Urinary bladder (tissue), 4 donors: Measurements from ENCODE around the gene DAZAP1. TPM values are rescaled to one million over a fixed set of nuclear protein-coding genes. Genes with fewer than 3 reads are reported as not detected.
"Not testable (repeated sequence)": the region's sequence is repeated elsewhere in the genome, so short reads cannot be mapped to it uniquely, and the experiment has no call there.

ENCODE experiments used
- DNase-seq: peaks from one replicate; pipeline ENCODE4 v3.0.0-alpha.2; 2015; ENCODE audit errors: extremely low spot score
- H3K27ac ChIP-seq: one replicate; pipeline ENCODE4 v1.5.1; 2013; ENCODE audit warnings: low read depth, mild to moderate bottlenecking, moderate library complexity
- H3K36me3 ChIP-seq: one replicate; pipeline ENCODE4 v1.6.1; 2013; ENCODE audit warnings: mild to moderate bottlenecking, moderate library complexity; ENCODE audit not compliant: insufficient read depth
- H3K4me1 ChIP-seq: one replicate; pipeline ENCODE4 v1.6.1; 2013; ENCODE audit warnings: mild to moderate bottlenecking, moderate library complexity; ENCODE audit not compliant: insufficient read depth
- H3K4me3 ChIP-seq: one replicate; pipeline ENCODE4 v1.5.1; 2013; ENCODE audit warnings: low read depth, low read length
- WGBS: extraction: QIAGEN DNeasy Blood & Tissue Kit; methylation state at CpG from one replicate; pipeline ENCODE4 v1.1.7; 2013; 5-methylcytosine and 5-hydroxymethylcytosine counted together
- polyA plus RNA-seq: library from polyadenylated mRNA; stranded (reverse); fragments of 200-250 nt; gene quantifications from one replicate; pipeline ENCODE4 v1.2.3, GENCODE V29; 2013
- total RNA-seq: library from RNA; depleted of rRNA; stranded (reverse); fragments of >200 nt; gene quantifications from one replicate; pipeline ENCODE4 v1.2.3, GENCODE V29; 2014
- donor health status: healthy with polysubstance abuse.
- donor health status: healthy.

DAZAP1 gene
- total and polyA plus RNA-seq, 2 donors: 37.0 to 71.5 TPM

GRCh38 chr19:1417681-1418495 lies 10.5 kb downstream of the DAZAP1 start:
- no peak overlapping the region for H3K4me3 ChIP-seq
- no peak for DNase-seq
- 83% methylated on average over 30 of the region's 30 CpGs for WGBS
- peaks cover 3% of the 10 kb centered on the region for H3K4me1 ChIP-seq
- no peak overlapping the region for H3K27ac ChIP-seq
- H3K36me3 ChIP-seq: peaks cover 2% of the 10 kb centered on the region

DNA sequence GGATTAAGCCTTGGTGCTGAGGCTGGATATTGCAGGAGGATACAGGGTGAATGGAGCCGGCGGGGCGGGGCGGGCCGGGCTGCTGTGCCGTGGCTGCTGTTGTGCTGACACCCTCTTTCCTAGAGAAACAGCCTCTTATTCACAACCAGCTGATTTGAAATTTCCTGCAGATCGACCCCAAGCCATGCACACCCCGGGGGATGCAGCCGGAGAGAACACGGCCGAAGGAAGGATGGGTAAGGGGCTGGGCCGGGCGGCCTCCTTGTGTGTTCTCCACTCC lies 11.1 kb downstream of the DAZAP1 start:
- Histone ChIP-seq H3K27ac (no peak overlapping the region), H3K4me1 (peaks cover 3% of the 10 kb centered on the region), H3K4me3 (no peak overlapping the region), H3K36me3 (peaks cover 2% of the 10 kb centered on the region)
- DNase-seq: no peak
- WGBS: 87% methylated on average over 13 of the region's 13 CpGs

DNA sequence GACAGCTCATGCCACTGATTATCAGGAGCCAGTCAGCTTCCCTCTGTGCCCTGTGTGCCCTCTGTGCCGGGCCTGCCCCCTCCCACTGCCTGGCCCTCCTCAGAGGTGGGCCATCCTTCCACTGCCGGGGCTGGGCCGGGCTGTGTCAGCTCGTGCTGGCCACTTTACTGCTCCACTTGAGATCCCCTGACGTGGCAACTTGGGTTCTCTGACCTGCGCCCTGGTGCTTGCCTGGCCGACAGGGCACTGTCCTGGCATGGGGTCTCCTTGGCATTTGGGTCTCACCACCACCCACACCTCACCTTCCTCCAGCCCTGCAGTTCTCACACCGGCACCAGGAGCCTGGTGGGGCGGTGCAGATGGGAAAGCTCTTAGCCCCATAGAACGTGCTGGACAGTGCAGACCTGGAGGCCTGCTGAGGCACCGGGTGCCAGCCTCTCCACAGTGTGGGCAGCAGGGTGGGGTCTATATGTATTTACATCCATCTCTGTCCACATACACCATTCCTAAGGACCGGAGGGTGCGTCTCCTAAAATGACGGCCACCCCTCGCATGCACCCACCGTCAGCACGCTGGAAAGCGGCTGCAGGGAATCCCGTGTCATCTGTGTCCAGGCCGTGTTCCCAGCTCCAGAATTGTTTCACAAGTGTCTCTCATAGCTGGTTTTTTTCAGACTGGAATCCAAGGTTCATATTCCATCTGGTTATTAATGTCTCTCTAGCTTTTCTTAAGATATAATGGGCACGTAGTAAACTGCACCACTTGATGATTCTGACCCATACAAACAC lies 11.8 kb downstream of the DAZAP1 start:
- Histone ChIP-seq H3K36me3 (peaks cover 2% of the 10 kb centered on the region), H3K4me3 (no peak overlapping the region), H3K27ac (no peak overlapping the region), H3K4me1 (peaks cover 3% of the 10 kb centered on the region)
- DNase-seq: no peak
- WGBS: 82% methylated on average over 21 of the region's 21 CpGs

- WGBS: 94% methylated on average over 29 of the region's 43 CpGs
- not testable (repeated sequence) for DNase-seq
These were observed 12.7 kb downstream of the DAZAP1 start for GRCh38 chr19:1420085-1420484.

GRCh38 chr19:1420590-1420989 lies 13.2 kb downstream of the DAZAP1 start:
- no peak for DNase-seq
- Histone ChIP-seq H3K4me3 (no peak overlapping the region), H3K36me3 (peaks cover 2% of the 10 kb centered on the region), H3K27ac (no peak overlapping the region), H3K4me1 (peaks cover 3% of the 10 kb centered on the region)
- 91% methylated on average over 15 of the region's 15 CpGs for WGBS

More at GRCh38 chr19:1420085-1420484, 12.7 kb downstream of the DAZAP1 start:
- H3K4me3 ChIP-seq, H3K4me1 ChIP-seq, H3K27ac ChIP-seq, H3K36me3 ChIP-seq: not testable (repeated sequence)

- WGBS: 91% methylated on average over 37 of the region's 37 CpGs
- Histone ChIP-seq H3K36me3 (peaks cover 2% of the 10 kb centered on the region), H3K27ac (no peak overlapping the region), H3K4me3 (no peak overlapping the region), H3K4me1 (no peaks in the 10 kb centered on the region)
- DNase-seq: no peak
These were observed 14.0 kb downstream of the DAZAP1 start for GRCh38 chr19:1421218-1421957.

DNA sequence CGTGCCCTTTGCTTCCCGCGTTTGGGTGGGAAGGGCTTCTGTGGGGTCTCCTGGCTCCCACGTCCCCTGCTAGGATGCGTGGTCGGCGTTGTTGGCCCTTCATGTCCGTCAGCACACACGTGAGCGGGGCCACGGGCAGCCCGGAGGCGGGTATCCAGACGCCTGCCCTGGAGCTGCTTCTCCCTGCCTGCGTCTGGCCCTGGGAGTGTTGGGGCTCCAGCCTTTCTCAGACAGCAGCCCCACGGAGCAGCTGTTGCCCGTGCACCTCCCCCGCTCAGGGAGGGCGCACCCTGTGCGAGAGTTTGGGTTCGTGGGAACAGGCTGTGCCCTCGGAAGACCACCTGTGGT lies 14.5 kb downstream of the DAZAP1 start:
- Histone ChIP-seq H3K4me1 (no peaks in the 10 kb centered on the region), H3K27ac (no peak overlapping the region), H3K36me3 (peaks cover 2% of the 10 kb centered on the region), H3K4me3 (no peak overlapping the region)
- WGBS: 83% methylated on average over 22 of the region's 22 CpGs
- no peak for DNase-seq

GRCh38 chr19:1422360-1422759 lies 15.0 kb downstream of the DAZAP1 start:
- WGBS: 62% methylated on average over 16 of the region's 16 CpGs
- no peak overlapping the region for H3K27ac ChIP-seq
- no peaks in the 10 kb centered on the region for H3K4me1 ChIP-seq
- peaks cover 2% of the 10 kb centered on the region for H3K36me3 ChIP-seq
- H3K4me3 ChIP-seq: no peak overlapping the region
- no peak for DNase-seq

DNA sequence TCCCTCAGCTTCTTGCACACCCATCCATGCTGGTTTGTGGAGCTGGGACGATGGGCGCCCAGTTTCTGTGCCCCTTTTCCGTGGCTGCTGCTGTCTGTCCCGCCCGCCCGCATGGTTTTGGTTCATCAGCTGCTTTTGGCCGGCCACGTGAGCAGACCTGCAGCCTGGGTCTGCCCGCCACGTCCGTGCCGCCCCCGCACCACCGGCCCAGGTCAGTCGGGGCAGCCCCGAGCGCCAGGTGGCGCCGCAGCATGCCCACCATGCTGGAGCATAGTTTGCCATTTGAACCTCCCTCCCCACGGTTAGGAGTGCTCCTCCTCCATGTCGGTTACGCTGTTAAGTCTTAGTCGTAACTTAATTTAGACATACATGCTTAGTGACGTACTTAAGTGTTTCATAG lies 15.6 kb downstream of the DAZAP1 start:
- Histone ChIP-seq H3K27ac (no peak overlapping the region), H3K4me1 (no peaks in the 10 kb centered on the region), H3K36me3 (peaks cover 2% of the 10 kb centered on the region), H3K4me3 (no peak overlapping the region)
- 88% methylated on average over 24 of the region's 24 CpGs for WGBS
- DNase-seq: no peak

GRCh38 chr19:1423436-1424191 lies 16.2 kb downstream of the DAZAP1 start:
- H3K36me3 ChIP-seq: peaks cover 2% of the 10 kb centered on the region
- H3K4me1 ChIP-seq: no peaks in the 10 kb centered on the region
- DNase-seq: no peak
- no peak overlapping the region for H3K4me3 ChIP-seq
- WGBS: 93% methylated on average over 40 of the region's 40 CpGs
- no peak overlapping the region for H3K27ac ChIP-seq

DNA sequence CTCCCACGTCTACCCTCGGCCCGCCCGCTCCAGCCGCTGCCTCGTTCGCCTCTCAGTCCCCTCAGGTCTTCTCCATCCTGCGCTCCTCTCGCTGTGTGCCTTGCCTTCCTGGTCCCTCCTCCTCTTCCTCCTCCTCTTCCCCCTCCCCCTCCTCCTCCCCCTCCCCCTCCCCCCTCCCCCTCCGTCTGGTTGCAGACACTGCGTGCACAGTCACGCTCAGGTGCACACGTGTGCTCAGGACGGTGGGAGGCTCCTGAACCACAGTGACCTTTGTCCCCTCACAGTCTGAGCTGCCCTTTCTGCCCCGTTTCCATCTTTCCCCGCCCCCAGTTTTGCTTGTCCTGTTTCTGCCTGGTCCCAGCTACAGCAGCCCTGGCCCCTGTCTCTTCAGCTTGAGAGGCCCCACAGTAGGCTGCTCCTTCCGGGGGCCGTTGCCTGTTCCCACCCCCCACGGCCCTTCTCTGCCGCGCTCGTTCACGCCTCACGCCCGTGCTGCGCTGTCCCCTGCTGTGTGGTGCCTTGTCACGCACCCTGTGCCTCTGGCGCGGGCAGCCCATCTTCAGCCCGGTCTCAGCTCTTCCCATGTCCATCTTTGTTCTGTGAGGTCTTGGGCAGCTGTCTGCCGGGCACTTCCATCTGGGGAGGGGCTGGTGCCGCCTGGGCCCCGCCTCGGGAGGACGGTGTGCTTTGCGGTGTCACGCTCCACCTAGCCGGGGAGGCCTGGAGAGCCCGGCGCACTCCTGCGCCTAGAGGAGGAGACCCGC lies 17.0 kb downstream of the DAZAP1 start:
- WGBS: 81% methylated on average over 39 of the region's 42 CpGs
- DNase-seq: no peak
- H3K4me1 ChIP-seq: no peaks in the 10 kb centered on the region
- H3K4me3 ChIP-seq: no peak overlapping the region
- no peak overlapping the region for H3K27ac ChIP-seq
- peaks cover 3% of the 10 kb centered on the region for H3K36me3 ChIP-seq

GRCh38 chr19:1425102-1425837 lies 17.9 kb downstream of the DAZAP1 start:
- Histone ChIP-seq H3K36me3 (peaks cover 5% of the 10 kb centered on the region), H3K4me1 (no peaks in the 10 kb centered on the region), H3K27ac (peak overlapping the region; percentile 38), H3K4me3 (no peak overlapping the region)
- 85% methylated on average over 33 of the region's 33 CpGs for WGBS
- DNase-seq: no peak
